Stimulated activated memory B cell treated with anti-CD40 and anti-IgM and Interleukin-4, amounts not matched to agents 10 μg/mL and 1 μg/mL and 100 μg/mL, for 72 hours (primary cell): ENCODE data around the gene TPPP.
"Not testable (repeated sequence)": the region's sequence is repeated elsewhere in the genome, so short reads cannot be mapped to it uniquely, and the experiment has no call there.

Experiments used
- ATAC-seq: fragments of 150-1000 bp; cut with Tn5 transposase; 2 replicates; pipeline ENCODE4 v1.10.0; 2021
- H3K27ac Mint-ChIP-seq: one replicate; pipeline ENCODE4 v1.8.0; 2022; ENCODE audit warnings: mild to moderate bottlenecking, mixed read lengths
- H3K27me3 Mint-ChIP-seq: one replicate; pipeline ENCODE4 v1.8.0; 2022; ENCODE audit warnings: mixed read lengths
- H3K36me3 Mint-ChIP-seq: one replicate; pipeline ENCODE4 v1.8.0; 2022; ENCODE audit warnings: mixed read lengths
- H3K4me1 Mint-ChIP-seq: one replicate; pipeline ENCODE4 v1.8.0; 2022; ENCODE audit warnings: mixed read lengths
- H3K4me3 Mint-ChIP-seq: one replicate; pipeline ENCODE4 v1.8.0; 2022; ENCODE audit warnings: mild to moderate bottlenecking, moderate library complexity, mixed read lengths
- H3K9me3 Mint-ChIP-seq: one replicate; pipeline ENCODE4 v1.8.0; 2022; ENCODE audit warnings: mixed read lengths

Gene TPPP

DNA sequence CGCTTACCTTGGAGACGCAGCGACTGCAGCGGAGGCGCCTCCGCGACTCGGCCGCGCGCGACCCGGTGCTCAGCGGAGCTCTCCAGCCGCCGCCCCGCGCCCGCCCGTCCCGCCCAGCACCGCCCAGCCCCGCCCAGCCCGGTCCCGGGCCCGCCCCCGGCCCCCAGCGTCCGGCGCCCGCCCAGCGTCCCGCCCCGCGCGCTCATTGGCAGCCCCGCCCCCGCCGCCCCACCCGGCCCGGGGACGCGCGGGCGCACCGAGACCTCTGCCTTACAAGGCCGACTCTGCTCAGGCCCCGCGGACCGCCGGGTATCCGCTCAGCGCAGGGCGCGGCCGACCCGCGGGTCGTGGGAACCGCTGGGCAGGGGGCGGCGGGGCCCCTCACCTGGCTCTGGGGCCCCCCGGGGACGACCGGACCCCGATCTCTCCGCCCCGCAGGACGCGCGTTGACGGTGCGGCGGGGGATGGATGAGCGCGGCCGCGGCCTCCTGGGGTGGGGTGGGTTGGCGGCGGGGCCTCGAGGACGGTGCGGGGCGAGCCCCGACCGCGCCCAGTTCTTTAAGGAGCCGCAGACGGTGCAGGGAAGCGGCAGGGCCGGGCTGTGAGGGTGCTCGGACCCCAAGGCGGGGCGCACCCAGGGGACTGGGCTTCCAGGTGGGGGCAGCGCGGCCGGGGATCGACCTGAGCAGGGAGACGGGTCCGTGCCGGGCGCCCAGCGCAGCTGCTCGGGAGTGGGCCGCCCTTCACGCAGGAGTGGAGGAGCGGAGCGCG is at the start of gene TPPP:
Gene TPPP (minus strand): TSS at position 82 of the 771 bp plus-strand sequence. CDS start 15,292 bp downstream, outside the sequence.
- not testable (repeated sequence) for H3K27ac Mint-ChIP-seq, H3K4me1 Mint-ChIP-seq, H3K36me3 Mint-ChIP-seq, H3K9me3 Mint-ChIP-seq
- peak; percentile 85 for ATAC-seq
- peak within 1 kb of the TSS; percentile 15 for H3K4me3 Mint-ChIP-seq
- H3K27me3 Mint-ChIP-seq = peaks cover 13% of the 10 kb centered on the region

DNA sequence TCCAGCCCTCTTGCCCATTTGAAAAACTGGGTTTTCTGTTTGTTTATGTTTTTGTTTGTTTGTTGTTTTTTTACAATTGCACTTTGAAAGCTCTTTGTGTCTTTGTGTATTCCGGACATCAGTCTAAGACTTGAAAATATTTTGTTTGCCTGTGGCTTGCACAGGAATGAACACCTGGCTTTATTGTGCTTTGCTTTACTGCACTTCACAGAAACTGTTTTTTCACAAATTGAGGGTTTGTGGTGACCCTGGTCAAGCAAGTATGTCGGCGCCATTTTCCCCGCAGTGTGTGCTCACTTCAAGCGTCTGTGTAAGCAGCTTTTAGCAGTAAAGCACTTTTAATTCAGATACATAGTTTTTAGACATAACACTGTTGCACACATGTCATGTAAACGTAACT is 49.1 kb upstream of the TPPP start:
- not testable (repeated sequence) for H3K36me3 Mint-ChIP-seq, H3K4me1 Mint-ChIP-seq, ATAC-seq, H3K9me3 Mint-ChIP-seq, H3K27me3 Mint-ChIP-seq, H3K4me3 Mint-ChIP-seq, H3K27ac Mint-ChIP-seq

DNA sequence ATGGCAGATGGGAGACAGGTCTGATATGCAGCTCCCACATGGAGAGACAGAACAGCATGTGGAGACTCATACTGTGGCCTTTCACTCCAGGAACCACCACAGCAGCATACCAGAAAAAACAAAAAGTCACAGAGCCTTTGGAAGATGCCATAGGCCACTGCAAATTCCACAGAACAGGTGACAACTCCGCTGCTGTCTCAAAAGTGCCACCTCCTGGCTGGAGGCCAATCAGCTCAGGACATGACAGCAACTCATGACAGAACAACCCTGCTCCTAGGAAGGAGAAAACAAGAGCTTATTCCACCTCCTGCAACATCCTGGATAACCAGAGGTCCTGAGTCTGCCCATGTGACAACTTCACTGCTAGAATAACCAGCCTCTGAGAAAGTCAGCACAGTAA is 41.0 kb upstream of the TPPP start:
- H3K27me3 Mint-ChIP-seq = peaks cover 10% of the 10 kb centered on the region
- ATAC-seq = not testable (repeated sequence)

DNA sequence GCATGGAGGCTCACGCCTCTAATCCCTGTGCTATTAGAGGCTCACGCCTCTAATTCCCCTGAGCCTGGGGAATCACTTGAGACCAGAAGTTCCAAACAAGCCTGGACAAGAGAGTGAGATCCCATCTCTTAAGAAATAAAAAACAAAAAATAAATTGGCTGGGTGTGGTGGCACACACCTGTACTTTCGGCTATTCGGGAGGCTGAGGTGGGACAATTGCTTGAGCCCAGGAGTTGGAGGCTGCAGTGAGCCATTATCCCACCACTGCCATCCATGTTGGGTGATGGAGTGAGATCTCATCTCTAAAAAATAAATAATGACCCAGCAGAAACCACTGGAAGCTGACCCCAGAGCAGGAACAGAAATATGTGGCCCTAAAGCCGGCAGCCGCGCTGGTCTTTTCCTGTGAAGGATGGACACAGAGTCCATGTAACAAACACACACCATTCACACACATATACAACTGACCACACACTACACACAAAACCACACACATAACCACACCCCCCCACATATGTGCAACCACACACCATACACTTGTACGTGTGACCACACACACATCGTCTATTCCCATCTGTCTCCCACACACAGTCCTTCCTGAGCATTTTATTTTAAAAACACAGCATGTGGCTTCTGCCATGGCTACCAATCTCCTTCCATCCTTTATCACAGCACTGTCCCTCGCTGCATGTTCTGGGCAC is 39.8 kb upstream of the TPPP start:
- ATAC-seq, H3K4me3 Mint-ChIP-seq: not testable (repeated sequence)
- peaks cover 10% of the 10 kb centered on the region for H3K27me3 Mint-ChIP-seq

More for the DNA sequence above, 41.0 kb upstream of the TPPP start:
- H3K4me3 Mint-ChIP-seq, H3K27ac Mint-ChIP-seq, H3K36me3 Mint-ChIP-seq, H3K9me3 Mint-ChIP-seq, H3K4me1 Mint-ChIP-seq: not testable (repeated sequence)

DNA sequence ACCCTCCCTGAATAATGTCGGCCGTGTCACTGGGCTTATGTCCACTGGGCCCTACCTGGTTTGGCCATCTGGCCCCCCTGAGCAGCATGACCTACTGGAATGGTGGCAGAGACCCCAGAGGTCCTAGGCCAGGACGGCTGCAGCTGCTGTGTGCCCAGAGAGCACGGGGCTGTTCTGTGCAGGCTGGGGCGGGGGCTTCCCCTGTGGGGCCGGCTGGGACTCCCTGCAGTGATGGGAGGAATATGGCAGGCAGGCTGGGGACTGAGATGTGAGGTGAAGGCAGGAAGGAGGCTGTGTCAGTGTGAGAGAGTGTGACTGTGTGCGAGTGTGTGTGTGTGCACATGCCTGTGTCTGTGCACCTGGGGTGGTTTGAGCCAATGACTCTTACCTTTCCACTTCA is 36.1 kb upstream of the TPPP start:
- H3K27ac Mint-ChIP-seq, H3K4me3 Mint-ChIP-seq, H3K36me3 Mint-ChIP-seq, H3K9me3 Mint-ChIP-seq, H3K4me1 Mint-ChIP-seq: not testable (repeated sequence)
- peaks cover 10% of the 10 kb centered on the region for H3K27me3 Mint-ChIP-seq
- peak; percentile 25 for ATAC-seq

More for the DNA sequence above, 39.8 kb upstream of the TPPP start:
- not testable (repeated sequence) for H3K27ac Mint-ChIP-seq, H3K9me3 Mint-ChIP-seq, H3K4me1 Mint-ChIP-seq, H3K36me3 Mint-ChIP-seq

GRCh38 chr5:727087-727486 is 33.9 kb upstream of the TPPP start:
- not testable (repeated sequence) for H3K4me1 Mint-ChIP-seq, ATAC-seq, H3K27ac Mint-ChIP-seq, H3K27me3 Mint-ChIP-seq, H3K4me3 Mint-ChIP-seq, H3K36me3 Mint-ChIP-seq, H3K9me3 Mint-ChIP-seq

DNA sequence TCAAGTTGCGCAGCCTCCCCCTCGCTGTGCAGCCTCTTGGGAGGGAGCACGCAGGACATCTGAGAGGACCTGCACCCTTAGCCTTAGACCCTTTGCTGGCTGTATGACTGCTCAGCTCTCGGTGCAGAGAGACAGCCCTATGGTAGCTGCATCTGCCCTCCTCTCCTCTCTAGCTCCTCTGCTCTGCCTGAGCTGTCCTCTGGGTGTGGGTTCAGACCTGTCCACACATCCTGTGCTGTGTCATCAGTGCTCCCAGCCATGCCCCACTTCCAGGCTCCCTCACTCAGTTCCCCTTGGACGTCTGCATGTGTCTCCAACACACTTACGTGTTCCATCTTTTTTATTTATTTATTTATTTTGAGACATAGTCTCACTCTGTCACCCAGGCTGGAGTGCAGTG is 30.7 kb upstream of the TPPP start:
- ATAC-seq, H3K27ac Mint-ChIP-seq, H3K4me3 Mint-ChIP-seq, H3K9me3 Mint-ChIP-seq, H3K4me1 Mint-ChIP-seq, H3K36me3 Mint-ChIP-seq: not testable (repeated sequence)
- H3K27me3 Mint-ChIP-seq = peaks cover 10% of the 10 kb centered on the region

DNA sequence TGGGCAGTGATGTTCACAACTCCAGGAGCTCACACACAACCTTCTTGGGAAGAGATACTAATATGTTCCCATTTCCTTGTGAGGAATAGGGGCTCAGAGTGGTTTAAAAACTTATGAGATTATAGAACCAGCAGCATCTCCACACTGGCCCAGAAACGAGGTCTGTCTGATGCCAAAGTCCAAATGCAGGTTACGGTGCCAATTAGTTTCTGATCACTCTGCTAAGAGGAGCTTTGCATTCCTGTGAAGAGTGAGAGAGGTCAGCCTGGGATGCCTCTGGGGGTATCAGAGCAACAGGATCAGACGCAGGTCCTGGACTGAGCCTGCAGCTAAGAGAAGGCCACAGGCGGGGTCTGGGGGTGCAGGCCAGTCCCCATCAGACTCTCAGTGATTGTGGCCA is 30.2 kb upstream of the TPPP start:
- peaks cover 15% of the 10 kb centered on the region for H3K27me3 Mint-ChIP-seq
- not testable (repeated sequence) for H3K36me3 Mint-ChIP-seq, H3K4me3 Mint-ChIP-seq, H3K9me3 Mint-ChIP-seq, H3K27ac Mint-ChIP-seq, H3K4me1 Mint-ChIP-seq, ATAC-seq

GRCh38 chr5:719379-719778 is 26.2 kb upstream of the TPPP start:
- not testable (repeated sequence) for H3K4me3 Mint-ChIP-seq, H3K4me1 Mint-ChIP-seq, H3K36me3 Mint-ChIP-seq, ATAC-seq, H3K27ac Mint-ChIP-seq
- H3K27me3 Mint-ChIP-seq = peaks cover 40% of the 10 kb centered on the region
- H3K9me3 Mint-ChIP-seq = peaks cover 18% of the 10 kb centered on the region

GRCh38 chr5:717143-717542 is 24.0 kb upstream of the TPPP start:
- Mint-ChIP-seq H3K4me1 (no peaks in the 10 kb centered on the region), H3K9me3 (peaks cover 18% of the 10 kb centered on the region), H3K36me3 (no peaks in the 10 kb centered on the region), H3K4me3 (no peak overlapping the region), H3K27me3 (peaks cover 40% of the 10 kb centered on the region), H3K27ac (no peak overlapping the region)
- ATAC-seq = no peak

DNA sequence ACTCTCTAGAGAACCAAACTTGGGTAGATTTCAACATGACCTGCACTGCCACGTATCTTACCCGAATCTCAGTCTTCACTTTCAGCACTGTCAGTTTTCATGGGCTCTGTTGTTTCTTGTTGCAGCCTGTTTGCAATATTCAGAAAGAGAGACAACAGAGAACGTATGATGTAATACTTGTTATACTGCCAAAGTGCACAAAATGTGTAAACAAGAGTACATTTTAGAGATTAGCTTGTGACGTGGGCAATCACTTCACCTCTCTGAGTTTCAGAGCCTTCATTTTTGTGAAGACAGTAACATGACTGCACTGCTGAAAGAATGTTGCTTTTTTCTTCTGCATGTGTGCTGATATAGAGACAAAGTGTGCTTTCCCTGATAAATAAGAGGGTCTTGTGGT is 23.6 kb upstream of the TPPP start:
- not testable (repeated sequence) for H3K27ac Mint-ChIP-seq, H3K4me3 Mint-ChIP-seq, H3K36me3 Mint-ChIP-seq, ATAC-seq, H3K4me1 Mint-ChIP-seq
- Mint-ChIP-seq H3K9me3 (peaks cover 18% of the 10 kb centered on the region), H3K27me3 (peaks cover 41% of the 10 kb centered on the region)

DNA sequence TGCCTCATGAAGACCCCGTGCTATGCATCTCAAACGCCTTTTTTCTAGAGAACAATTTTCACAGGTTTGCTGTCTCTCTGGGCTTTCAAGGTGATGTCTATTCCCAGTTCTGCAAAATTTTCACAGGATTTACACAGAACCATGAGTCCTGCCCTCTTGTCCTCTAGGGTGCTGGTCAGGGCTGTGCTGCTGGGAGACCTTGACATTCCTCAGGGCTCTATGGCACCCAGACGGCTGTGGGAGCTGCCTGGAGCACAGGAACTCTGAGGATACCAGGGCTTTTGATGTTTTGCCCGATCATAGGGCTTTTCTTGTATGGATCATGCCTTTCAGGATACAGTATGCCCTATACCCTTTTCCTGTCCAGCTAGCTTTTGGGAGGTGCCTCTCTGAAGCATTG is 22.5 kb upstream of the TPPP start:
- H3K4me1 Mint-ChIP-seq, H3K27ac Mint-ChIP-seq, H3K4me3 Mint-ChIP-seq, ATAC-seq, H3K36me3 Mint-ChIP-seq: not testable (repeated sequence)
- Mint-ChIP-seq H3K9me3 (peaks cover 27% of the 10 kb centered on the region), H3K27me3 (peaks cover 44% of the 10 kb centered on the region)

DNA sequence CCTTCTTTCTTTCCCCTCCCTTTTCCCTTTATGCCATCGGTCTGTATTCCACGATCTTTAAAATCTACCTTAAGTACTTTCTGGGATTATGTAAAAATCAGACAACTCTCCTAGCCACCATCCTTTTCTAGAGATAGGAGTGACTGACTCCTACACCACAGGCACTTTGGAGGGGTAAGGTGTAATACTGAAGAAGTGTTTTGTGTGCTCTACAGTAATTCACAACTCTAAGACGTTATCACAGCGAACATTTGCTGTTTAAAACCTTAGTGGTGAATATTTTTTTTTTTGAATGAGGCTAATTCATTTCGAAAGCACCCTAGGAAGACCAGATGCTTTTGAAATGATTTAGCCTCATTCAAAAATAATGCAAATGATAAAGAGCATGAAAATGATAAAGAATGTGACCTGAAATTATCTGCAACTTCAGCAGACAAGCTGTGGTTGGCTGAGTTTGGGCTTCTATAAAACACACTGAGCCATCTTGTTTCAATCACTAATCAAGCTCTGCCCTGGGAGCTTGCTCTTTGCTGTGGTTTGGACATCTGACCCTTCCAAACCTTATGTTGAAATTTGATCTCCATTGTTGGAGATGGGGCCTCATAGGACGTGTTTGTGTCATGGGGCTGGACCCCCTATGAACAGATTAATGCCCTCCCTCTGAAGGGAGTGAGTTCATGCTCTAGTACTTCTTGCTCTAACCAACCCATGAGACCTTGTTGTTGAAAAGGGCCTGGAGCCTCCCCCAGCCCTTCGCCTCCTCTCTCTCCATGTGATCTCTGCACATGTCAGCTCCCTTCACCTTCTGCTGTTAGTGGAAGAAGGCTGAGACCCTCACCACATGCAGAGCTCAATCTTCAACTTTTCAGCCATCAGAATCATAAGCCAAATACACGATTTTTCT is 21.3 kb upstream of the TPPP start:
- H3K4me1 Mint-ChIP-seq, H3K27ac Mint-ChIP-seq, ATAC-seq, H3K4me3 Mint-ChIP-seq, H3K36me3 Mint-ChIP-seq: not testable (repeated sequence)
- peaks cover 25% of the 10 kb centered on the region for H3K9me3 Mint-ChIP-seq
- H3K27me3 Mint-ChIP-seq = peaks cover 52% of the 10 kb centered on the region

DNA sequence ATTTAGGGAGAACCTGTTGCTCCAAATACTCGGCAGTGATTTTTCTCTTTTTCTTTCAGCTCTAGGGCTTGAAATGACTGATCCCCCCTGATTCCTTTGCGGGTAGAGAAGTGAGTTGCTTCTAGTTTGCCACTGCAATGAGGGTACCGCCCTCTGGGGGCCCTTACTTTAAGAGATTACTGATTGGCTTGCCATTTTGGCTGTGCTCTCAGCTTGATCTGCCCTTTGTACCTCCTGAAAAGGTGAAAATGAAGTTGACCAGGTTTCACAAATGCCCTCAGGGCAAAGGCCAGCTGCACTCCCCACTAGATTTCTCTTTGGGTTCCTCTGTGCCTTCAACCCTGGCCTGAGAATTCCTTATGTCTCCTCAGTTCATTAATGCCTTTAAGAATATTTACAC is 20.5 kb upstream of the TPPP start:
- peaks cover 20% of the 10 kb centered on the region for H3K9me3 Mint-ChIP-seq
- H3K4me3 Mint-ChIP-seq, H3K27ac Mint-ChIP-seq, ATAC-seq, H3K36me3 Mint-ChIP-seq, H3K4me1 Mint-ChIP-seq: not testable (repeated sequence)
- peaks cover 50% of the 10 kb centered on the region for H3K27me3 Mint-ChIP-seq

- not testable (repeated sequence) for H3K27ac Mint-ChIP-seq, H3K36me3 Mint-ChIP-seq, H3K4me3 Mint-ChIP-seq, H3K4me1 Mint-ChIP-seq
- Mint-ChIP-seq H3K9me3 (peaks cover 11% of the 10 kb centered on the region), H3K27me3 (peaks cover 22% of the 10 kb centered on the region)
- ATAC-seq = peak; percentile 31
These were observed 15.8 kb upstream of the TPPP start for GRCh38 chr5:708848-709517.
